Measurements from ENCODE around the gene PGD.

DNA sequence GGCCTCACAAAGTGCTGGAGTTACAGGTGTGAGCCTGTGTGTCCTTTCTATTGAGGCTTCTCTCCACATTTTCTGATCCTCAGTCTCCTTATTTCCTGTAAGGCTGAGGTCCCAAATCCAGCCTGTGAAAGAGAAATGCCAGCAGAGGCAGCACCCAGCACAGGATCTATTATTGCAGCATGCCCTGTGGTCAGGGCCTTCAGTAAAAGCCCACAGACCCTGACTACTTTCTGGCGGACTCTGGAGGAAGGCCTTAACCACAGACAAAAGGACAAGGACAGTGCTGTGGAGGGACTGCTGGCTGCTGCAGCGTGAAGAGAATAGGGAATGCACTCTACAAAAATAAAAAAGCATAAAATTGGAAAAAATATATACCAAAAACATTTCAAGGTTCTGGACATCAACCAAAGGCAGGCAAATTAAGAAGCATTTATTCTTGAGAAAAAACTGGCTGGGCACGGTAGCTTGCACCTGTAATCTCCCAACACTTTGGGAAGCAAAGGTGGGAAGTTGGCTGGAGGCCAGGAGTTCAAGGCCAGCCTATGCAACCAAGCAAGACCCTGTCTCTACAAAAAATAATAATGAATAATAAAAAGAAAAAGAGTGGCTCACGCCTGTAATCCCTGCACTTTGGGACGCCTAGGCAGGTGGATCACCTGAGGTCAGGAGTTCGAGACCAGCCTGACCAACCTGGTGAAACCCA, 9.4 kb upstream of the PGD start:
- TF ChIP-seq, protein P1, sequence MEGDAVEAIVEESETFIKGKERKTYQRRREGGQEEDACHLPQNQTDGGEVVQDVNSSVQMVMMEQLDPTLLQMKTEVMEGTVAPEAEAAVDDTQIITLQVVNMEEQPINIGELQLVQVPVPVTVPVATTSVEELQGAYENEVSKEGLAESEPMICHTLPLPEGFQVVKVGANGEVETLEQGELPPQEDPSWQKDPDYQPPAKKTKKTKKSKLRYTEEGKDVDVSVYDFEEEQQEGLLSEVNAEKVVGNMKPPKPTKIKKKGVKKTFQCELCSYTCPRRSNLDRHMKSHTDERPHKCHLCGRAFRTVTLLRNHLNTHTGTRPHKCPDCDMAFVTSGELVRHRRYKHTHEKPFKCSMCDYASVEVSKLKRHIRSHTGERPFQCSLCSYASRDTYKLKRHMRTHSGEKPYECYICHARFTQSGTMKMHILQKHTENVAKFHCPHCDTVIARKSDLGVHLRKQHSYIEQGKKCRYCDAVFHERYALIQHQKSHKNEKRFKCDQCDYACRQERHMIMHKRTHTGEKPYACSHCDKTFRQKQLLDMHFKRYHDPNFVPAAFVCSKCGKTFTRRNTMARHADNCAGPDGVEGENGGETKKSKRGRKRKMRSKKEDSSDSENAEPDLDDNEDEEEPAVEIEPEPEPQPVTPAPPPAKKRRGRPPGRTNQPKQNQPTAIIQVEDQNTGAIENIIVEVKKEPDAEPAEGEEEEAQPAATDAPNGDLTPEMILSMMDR (IDR thresholded peaks at IDR 0.05; ENCODE audit: insufficient read depth, low read length, poor library complexity, severe bottlenecking): no peak
- no peak for TF ChIP-seq EZH2phosphoT487 (conservative IDR thresholded peaks at IDR 0.05; ENCODE audit: low read length)

All from SU-DHL-6 (cell line).